NOMO-1 (cell line): Measurements from ENCODE around the gene UMAD1.
A peak's percentile ranks its signal among the peaks of the same experiment; 100 is the strongest.
"Not testable (repeated sequence)": the region's sequence is repeated elsewhere in the genome, so short reads cannot be mapped to it uniquely, and the experiment has no call there.

Source experiments
- DNase-seq, 2 experiments: peaks; one replicate each; lab custom pipeline; 2025; ENCODE audit not compliant: unreplicated experiment in 2 of 2; lab: John Stamatoyannopoulos, UW

The UMAD1 gene

GRCh38 chr7:7820409-7820808, 179.9 kb downstream of the UMAD1 start:
- no peak for DNase-seq

- peak in 1 of 2 experiments; percentile 55 for DNase-seq
Observed at GRCh38 chr7:7820939-7821338, 180.4 kb downstream of the UMAD1 start.

- no peak for DNase-seq
Observed at GRCh38 chr7:7821517-7821916, 181.0 kb downstream of the UMAD1 start.

- DNase-seq, result not testable (repeated sequence)
Observed at GRCh38 chr7:7825294-7825693, 184.7 kb downstream of the UMAD1 start.

GRCh38 chr7:7829667-7830066, 189.1 kb downstream of the UMAD1 start:
- no peak for DNase-seq

- DNase-seq, result no peak
Observed at GRCh38 chr7:7830122-7830878, 189.7 kb downstream of the UMAD1 start.

- DNase-seq, result no peak
Observed at GRCh38 chr7:7832518-7832917, 192.0 kb downstream of the UMAD1 start.

GRCh38 chr7:7834761-7835160, 194.2 kb downstream of the UMAD1 start:
- no peak for DNase-seq

GRCh38 chr7:7841027-7841426, 200.5 kb downstream of the UMAD1 start:
- no peak for DNase-seq

- DNase-seq, result no peak
Observed at GRCh38 chr7:7843240-7843639, 202.7 kb downstream of the UMAD1 start.

GRCh38 chr7:7843972-7844371, 203.4 kb downstream of the UMAD1 start:
- no peak for DNase-seq

GRCh38 chr7:7848246-7848645, 207.7 kb downstream of the UMAD1 start:
- no peak for DNase-seq

- no peak for DNase-seq
Observed at GRCh38 chr7:7848892-7849291, 208.3 kb downstream of the UMAD1 start.

GRCh38 chr7:7850150-7850549, 209.6 kb downstream of the UMAD1 start:
- DNase-seq, result no peak

- DNase-seq, result no peak
Observed at GRCh38 chr7:7851381-7851780, 210.8 kb downstream of the UMAD1 start.

GRCh38 chr7:7851991-7852390, 211.4 kb downstream of the UMAD1 start:
- DNase-seq, result no peak

- peak; percentile 60 to 71 for DNase-seq
Observed at GRCh38 chr7:7857143-7857583, 216.6 kb downstream of the UMAD1 start.

- DNase-seq, result no peak
Observed at GRCh38 chr7:7858559-7858958, 218.0 kb downstream of the UMAD1 start.

GRCh38 chr7:7859411-7859810, 218.9 kb downstream of the UMAD1 start:
- DNase-seq, result no peak

GRCh38 chr7:7861211-7861633, 220.7 kb downstream of the UMAD1 start:
- no peak for DNase-seq

GRCh38 chr7:7862393-7862792, 221.8 kb downstream of the UMAD1 start:
- no peak for DNase-seq

GRCh38 chr7:7867846-7868571, 227.5 kb downstream of the UMAD1 start:
- peak; percentile 71 to 85 for DNase-seq
